Colonic mucosa (tissue), 4 donors: ENCODE results near the gene CWC27. TPM values are rescaled to one million over a fixed set of nuclear protein-coding genes. Genes with fewer than 3 reads are reported as not detected.

Source experiments
- DNase-seq: peaks from one replicate; pipeline ENCODE4 v3.0.0-alpha.2; 2020
- H3K27ac ChIP-seq: fragments of 200-600 bp; one replicate; pipeline ENCODE4 v1.8.0; 2021
- H3K27me3 ChIP-seq: fragments of 200-600 bp; one replicate; pipeline ENCODE4 v1.8.0; 2021
- H3K36me3 ChIP-seq: fragments of 200-600 bp; one replicate; pipeline ENCODE4 v1.8.0; 2021
- H3K4me1 ChIP-seq: fragments of 200-600 bp; one replicate; pipeline ENCODE4 v1.8.0; 2021; ENCODE audit warnings: mild to moderate bottlenecking
- H3K4me3 ChIP-seq: fragments of 200-600 bp; one replicate; pipeline ENCODE4 v1.8.0; 2021
- H3K9ac ChIP-seq, 2 donors: one replicate each; pipeline ENCODE4 v1.7.0; 2013; ENCODE audit warnings: control low read depth in 2 of 2, low read depth in 2 of 2, low read length in 2 of 2
- H3K9me3 ChIP-seq: fragments of 200-600 bp; one replicate; pipeline ENCODE4 v1.8.0; 2021
- CTCF ChIP-seq: fragments of 200-600 bp; IDR thresholded peaks from one replicate; pipeline ENCODE4 v1.8.0; 2022; ENCODE audit warnings: antibody characterized with exemption, mild to moderate bottlenecking
- intact Hi-C: fragments of 100-400 bp; cut with DNase I; formaldehyde crosslinking; loops from one replicate; pipeline ENCODE4 v1.14.1; 2022
- total RNA-seq, 2 donors: library from RNA; stranded (reverse); fragmentation: NEBNext Ultra II Directional in 1 of 2; extraction: Animal tissue kit (Norgen Biotek cat#: 25700) in 1 of 2; gene quantifications; one replicate each; pipeline ENCODE4 v1.2.1, GENCODE V29; 2021
- donor health status: healthy.
- donor health status: DM: no; HTN: no; CAD: no.
- donor health status: DM: no; HTN: no; CAD: no.

Gene CWC27
- total RNA-seq, 2 donors from 2014 or later: 18.3 to 22.6 TPM

GRCh38 chr5:64786372-64786771 is 17.6 kb downstream of the CWC27 start:
- Histone ChIP-seq H3K36me3 (no peaks in the 10 kb centered on the region), H3K9ac (no peak overlapping the region), H3K4me1 (no peaks in the 10 kb centered on the region), H3K9me3 (no peaks in the 10 kb centered on the region), H3K27me3 (no peaks in the 10 kb centered on the region), H3K4me3 (no peak overlapping the region), H3K27ac (no peak overlapping the region)
- no peak for TF ChIP-seq CTCF
- intact Hi-C loops: no loop called here
- DNase-seq: no peak

- no peaks in the 10 kb centered on the region for H3K9me3 ChIP-seq
- H3K4me3 ChIP-seq: no peak overlapping the region
- TF ChIP-seq CTCF: no peak
- H3K4me1 ChIP-seq: no peaks in the 10 kb centered on the region
- no peaks in the 10 kb centered on the region for H3K36me3 ChIP-seq
- intact Hi-C loops: no loop called here
- H3K9ac ChIP-seq: no peak overlapping the region
- H3K27me3 ChIP-seq: no peaks in the 10 kb centered on the region
- no peak overlapping the region for H3K27ac ChIP-seq
- no peak for DNase-seq
Measured at GRCh38 chr5:64788156-64788555, 19.4 kb downstream of the CWC27 start.

GRCh38 chr5:64789457-64789856 is 20.7 kb downstream of the CWC27 start:
- H3K9ac ChIP-seq: no peak overlapping the region
- no peak overlapping the region for H3K4me3 ChIP-seq
- H3K9me3 ChIP-seq: no peaks in the 10 kb centered on the region
- no peaks in the 10 kb centered on the region for H3K27me3 ChIP-seq
- no peak for DNase-seq
- H3K27ac ChIP-seq: no peak overlapping the region
- intact Hi-C loops: no loop called here
- no peaks in the 10 kb centered on the region for H3K4me1 ChIP-seq
- no peaks in the 10 kb centered on the region for H3K36me3 ChIP-seq
- no peak for TF ChIP-seq CTCF

GRCh38 chr5:64790210-64790609 is 21.5 kb downstream of the CWC27 start:
- no peak overlapping the region for H3K27ac ChIP-seq
- H3K4me3 ChIP-seq: no peak overlapping the region
- no peaks in the 10 kb centered on the region for H3K4me1 ChIP-seq
- no peak overlapping the region for H3K9ac ChIP-seq
- H3K9me3 ChIP-seq: no peaks in the 10 kb centered on the region
- H3K36me3 ChIP-seq: no peaks in the 10 kb centered on the region
- no peaks in the 10 kb centered on the region for H3K27me3 ChIP-seq
- DNase-seq: no peak
- no peak for TF ChIP-seq CTCF
- intact Hi-C loops: no loop called here

GRCh38 chr5:64792469-64792868 is 23.7 kb downstream of the CWC27 start:
- peak overlapping the region; percentile 9 for H3K27ac ChIP-seq
- DNase-seq: no peak
- no peaks in the 10 kb centered on the region for H3K4me1 ChIP-seq

More at GRCh38 chr5:64792469-64792868, 23.7 kb downstream of the CWC27 start:
- Histone ChIP-seq H3K27me3 (no peaks in the 10 kb centered on the region), H3K9me3 (no peaks in the 10 kb centered on the region), H3K36me3 (no peaks in the 10 kb centered on the region), H3K4me3 (no peak overlapping the region), H3K9ac (no peak overlapping the region)
- no peak for TF ChIP-seq CTCF
- intact Hi-C loops: no loop called here
